ENCODE results near the gene PSMD11. TPM values are rescaled to one million over a fixed set of nuclear protein-coding genes. Genes with fewer than 3 reads are reported as not detected.

The PSMD11 gene
- polyA plus RNA-seq, 1 of the 3 experiments (the other 2 are of a cell fraction): 63.1 TPM

GRCh38 chr17:32525122-32525521 lies 80.8 kb downstream of the PSMD11 start:
- Histone ChIP-seq H3K4me1 (ENCODE audit: control insufficient read depth in 1 of 2, insufficient read depth in 2 of 2, low read depth in 1 of 2, low read length in 1 of 2) (peaks cover 4 to 8% of the 10 kb centered on the region in 2 experiments; a peak in 2 of 4 replicates), H3K27ac (ENCODE audit: low read depth in 2 of 2, low read length in 1 of 2) (no peak overlapping the region), H3K9me3 (no peaks in the 10 kb centered on the region), H2AFZ (ENCODE audit: low read depth) (no peak overlapping the region), H3K4me3 (ENCODE audit: low read depth in 2 of 2, low read length in 1 of 2) (no peak overlapping the region), H3K79me2 (ENCODE audit: insufficient read depth) (no peaks in the 10 kb centered on the region), H3K36me3 (replicated peaks in 1 of 2; ENCODE audit: control insufficient read depth in 1 of 2, insufficient read depth in 2 of 2, low read length in 1 of 2) (no peaks in the 10 kb centered on the region), H4K20me1 (ENCODE audit: insufficient read depth) (no peaks in the 10 kb centered on the region), H3K9me2 (no peaks in the 10 kb centered on the region), H3K9ac (no peak overlapping the region), H3K4me2 (no peak overlapping the region), H3F3A (replicated peaks; ENCODE audit: insufficient read depth) (no peaks in the 10 kb centered on the region), H3K27me3 (ENCODE audit: insufficient read depth) (no peaks in the 10 kb centered on the region)
- CTCF ChIA-PET: interaction anchor here (1.3 kb wide), 1 partner anchor 8 kb away, joined by 4 read pairs; no protein-coding TSS in a partner anchor
- POLR2A ChIA-PET: interaction anchor here (0.7 kb wide), 1 partner anchor 377 kb away, joined by 4 read pairs; no protein-coding TSS in a partner anchor
- WGBS (ENCODE audit: low lambda C conversion rate): 30% methylated on average over 4 of the region's 4 CpGs
- no peak for DNase-seq
- no peak for TF ChIP-seq USF2 (IDR thresholded peaks at IDR 0.05; ENCODE audit: borderline replicate concordance, low read depth, low read length)
- peak; percentile 90 for TF ChIP-seq TCF12 (IDR thresholded peaks at IDR 0.05)
- TF ChIP-seq MAX (IDR thresholded peaks at IDR 0.05; ENCODE audit: low read depth): peak; percentile 78
- peak; percentile 77 for TF ChIP-seq MEF2A (IDR thresholded peaks at IDR 0.05; ENCODE audit: borderline replicate concordance, low read depth)

GRCh38 chr17:32527146-32527545 lies 82.8 kb downstream of the PSMD11 start:
- DNase-seq: no peak
- Histone ChIP-seq H2AFZ (ENCODE audit: low read depth) (no peak overlapping the region), H3K79me2 (ENCODE audit: insufficient read depth) (no peaks in the 10 kb centered on the region), H3K27ac (ENCODE audit: low read depth in 2 of 2, low read length in 1 of 2) (peak overlapping the region in 1 of 2 experiments; percentile 35; a peak in 1 of 4 replicates), H3K9ac (no peak overlapping the region), H3K9me2 (no peaks in the 10 kb centered on the region), H4K20me1 (ENCODE audit: insufficient read depth) (no peaks in the 10 kb centered on the region), H3K4me3 (ENCODE audit: low read depth in 2 of 2, low read length in 1 of 2) (no peak overlapping the region), H3K36me3 (replicated peaks in 1 of 2; ENCODE audit: control insufficient read depth in 1 of 2, insufficient read depth in 2 of 2, low read length in 1 of 2) (no peaks in the 10 kb centered on the region), H3K4me2 (no peak overlapping the region), H3K9me3 (no peaks in the 10 kb centered on the region), H3F3A (replicated peaks; ENCODE audit: insufficient read depth) (no peaks in the 10 kb centered on the region), H3K4me1 (ENCODE audit: control insufficient read depth in 1 of 2, insufficient read depth in 2 of 2, low read depth in 1 of 2, low read length in 1 of 2) (peaks cover 3 to 4% of the 10 kb centered on the region in 2 experiments; a peak in 2 of 4 replicates), H3K27me3 (ENCODE audit: insufficient read depth) (no peaks in the 10 kb centered on the region)
- WGBS (ENCODE audit: low lambda C conversion rate): 88% methylated on average over 4 of the region's 4 CpGs
- ChIA-PET CTCF (interaction anchor here (1.0 to 1.3 kb wide), 2 partner anchors 8 to 36 kb away, joined by 3 to 4 read pairs; no protein-coding TSS in a partner anchor), POLR2A (no interaction called here)
- no peak for TF ChIP-seq NFIC (IDR thresholded peaks at IDR 0.05; ENCODE audit: borderline replicate concordance)
- no peak for TF ChIP-seq CHD2 (IDR thresholded peaks at IDR 0.05; ENCODE audit: low read length, partially characterized antibody)
- TF ChIP-seq USF1 (IDR thresholded peaks at IDR 0.05; ENCODE audit: borderline replicate concordance, low read depth): no peak
- no peak for TF ChIP-seq PBX3 (IDR thresholded peaks at IDR 0.05)
- no peak for TF ChIP-seq IRF3 (IDR thresholded peaks at IDR 0.05; ENCODE audit: low read depth, low read length)
- no peak for TF ChIP-seq FOXJ3 (CRISPR knock-in tag; IDR thresholded peaks at IDR 0.05)
- no peak for TF ChIP-seq POLR2AphosphoS5 (IDR thresholded peaks at IDR 0.05; ENCODE audit: low read depth, low read length)
- TF ChIP-seq SMC3 (IDR thresholded peaks at IDR 0.05; ENCODE audit: low read depth, low read length): no peak
- TF ChIP-seq GABPA (IDR thresholded peaks at IDR 0.05; ENCODE audit: low read depth): no peak

Measured in SK-N-SH (cell line).